Right kidney (tissue), 1 donor: ENCODE results near the gene NSD1.
"Not testable (repeated sequence)": the region's sequence is repeated elsewhere in the genome, so short reads cannot be mapped to it uniquely, and the experiment has no call there.

ENCODE experiments used
- DNase-seq: peaks from one replicate; pipeline ENCODE4 v3.0.0-alpha.2; 2016

NSD1 gene

GRCh38 chr5:177176175-177176711 lies 42.7 kb downstream of the NSD1 start:
- no peak for DNase-seq

GRCh38 chr5:177177847-177178437 lies 44.4 kb downstream of the NSD1 start:
- DNase-seq, result not testable (repeated sequence)

- DNase-seq, result no peak
Observed at GRCh38 chr5:177178733-177179304, 45.2 kb downstream of the NSD1 start.

DNA sequence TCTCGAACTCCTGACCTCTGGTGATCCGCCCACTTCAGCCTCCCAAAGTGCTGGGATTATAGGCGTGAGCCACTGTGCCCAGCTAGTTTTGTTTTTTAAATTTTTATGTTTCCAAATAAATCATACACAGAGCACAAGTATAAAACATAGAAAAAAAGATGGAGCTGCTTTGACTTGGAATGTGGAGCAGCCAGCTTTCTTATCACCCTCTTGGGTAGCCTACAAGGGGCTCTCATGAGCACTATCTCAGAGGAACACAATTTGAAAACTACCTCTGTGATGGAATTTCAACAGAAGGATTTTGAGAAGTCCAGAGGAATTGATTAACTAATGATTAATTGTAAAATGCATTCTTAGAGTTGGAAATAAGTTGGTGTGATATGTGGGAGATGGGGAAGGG lies 45.9 kb downstream of the NSD1 start:
- DNase-seq, result no peak

DNA sequence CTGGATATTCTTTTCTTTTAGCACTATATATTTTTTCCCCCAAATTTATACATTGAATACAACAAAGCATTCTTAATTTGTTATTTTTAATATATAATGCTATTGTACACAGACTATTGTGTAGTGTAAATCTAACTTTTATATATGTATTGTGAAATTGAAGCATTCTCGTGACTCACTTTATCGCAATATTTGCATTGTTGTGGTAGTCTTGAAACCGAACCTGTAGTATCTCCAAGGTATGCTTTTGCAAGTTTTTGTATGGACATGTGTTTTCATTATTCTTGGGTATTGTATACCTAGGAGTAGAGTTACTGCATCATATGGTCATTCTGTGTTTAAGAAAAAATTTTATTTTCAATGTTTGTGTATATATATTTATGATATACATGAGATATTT lies 49.6 kb downstream of the NSD1 start:
- DNase-seq, result no peak

DNA sequence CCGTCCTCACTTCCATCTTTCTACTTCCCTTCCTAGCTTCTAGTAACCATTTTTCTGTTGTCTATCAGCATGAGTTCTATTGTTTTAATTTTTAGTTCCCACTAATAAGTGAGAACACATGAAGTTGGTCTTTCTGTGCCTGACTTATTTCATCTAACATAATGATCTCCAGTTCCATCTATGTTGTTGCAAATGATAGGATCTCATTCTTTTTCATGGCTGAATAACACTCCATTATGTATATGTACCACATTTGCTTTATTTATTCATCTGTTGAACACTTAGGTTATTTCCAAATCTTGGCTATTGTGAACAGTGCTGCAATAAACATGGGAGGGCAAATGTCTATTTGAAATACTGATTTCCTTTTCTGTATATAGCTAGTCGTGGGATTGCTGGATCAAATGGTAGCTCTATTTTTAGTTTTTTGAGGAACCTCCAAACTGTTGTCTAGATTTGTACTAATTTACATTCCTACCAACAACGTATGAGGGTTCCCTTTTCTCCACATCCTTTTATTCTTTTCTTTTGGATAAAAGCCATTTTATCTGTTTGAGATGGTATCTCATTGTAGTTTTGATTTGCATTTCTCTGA lies 50.3 kb downstream of the NSD1 start:
- DNase-seq, result no peak

DNA sequence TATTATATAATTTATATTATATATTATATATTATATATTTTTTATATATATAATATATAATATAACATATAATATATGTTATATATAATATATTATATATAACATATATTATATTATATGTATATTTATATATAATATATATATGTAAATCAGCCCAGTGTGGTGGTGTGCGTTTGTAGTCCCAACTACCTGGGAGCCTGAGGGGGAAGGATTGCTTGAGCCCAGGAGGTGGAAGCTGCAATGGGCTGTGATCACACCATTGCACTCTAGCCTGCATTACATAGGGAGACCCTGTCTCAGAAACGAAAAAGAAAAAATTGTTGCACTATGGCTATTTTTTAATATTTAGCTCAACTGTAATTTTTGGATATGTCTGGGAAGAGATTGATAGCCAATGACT lies 52.4 kb downstream of the NSD1 start:
- no peak for DNase-seq

DNA sequence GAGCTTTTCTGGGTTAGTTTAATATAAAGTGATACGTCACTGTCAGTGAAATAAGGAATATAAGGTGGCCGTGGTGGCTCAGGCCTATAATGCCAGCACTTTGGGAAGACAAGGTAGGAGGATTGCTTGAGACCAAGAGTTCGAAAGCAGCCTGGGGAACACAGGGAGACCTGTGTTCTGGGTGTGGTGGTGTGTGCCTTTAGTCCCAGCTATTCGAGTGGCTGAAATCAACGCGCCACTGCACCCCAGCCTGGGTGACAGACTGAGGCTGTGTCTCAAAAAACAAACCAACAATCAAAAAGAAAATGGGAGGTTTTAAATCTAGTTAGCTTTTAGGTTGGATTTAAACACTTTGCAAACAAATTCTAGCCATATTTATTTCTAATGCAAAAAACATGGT lies 53.1 kb downstream of the NSD1 start:
- DNase-seq, result no peak

DNA sequence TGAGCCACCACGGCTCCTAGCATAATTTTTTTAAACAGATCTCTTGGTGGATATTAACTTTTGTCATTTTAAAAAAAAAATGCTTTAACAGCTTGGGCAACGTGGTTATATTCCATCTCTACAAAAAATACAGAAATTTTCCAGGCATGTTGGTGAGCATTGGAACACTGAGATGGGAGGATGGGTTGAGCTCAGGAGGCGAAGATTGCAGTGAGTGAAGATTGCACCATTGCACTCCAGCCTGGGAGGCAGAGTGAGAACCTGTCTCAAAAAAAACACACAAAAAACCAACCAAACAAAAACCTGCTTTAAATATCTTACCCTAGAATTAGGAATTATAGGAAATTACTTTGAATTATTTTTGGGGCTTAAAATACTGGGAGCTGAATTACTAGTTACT lies 55.2 kb downstream of the NSD1 start:
- no peak for DNase-seq

GRCh38 chr5:177189416-177189815 lies 55.8 kb downstream of the NSD1 start:
- no peak for DNase-seq

- no peak for DNase-seq
Observed at GRCh38 chr5:177189965-177190364, 56.4 kb downstream of the NSD1 start.

DNA sequence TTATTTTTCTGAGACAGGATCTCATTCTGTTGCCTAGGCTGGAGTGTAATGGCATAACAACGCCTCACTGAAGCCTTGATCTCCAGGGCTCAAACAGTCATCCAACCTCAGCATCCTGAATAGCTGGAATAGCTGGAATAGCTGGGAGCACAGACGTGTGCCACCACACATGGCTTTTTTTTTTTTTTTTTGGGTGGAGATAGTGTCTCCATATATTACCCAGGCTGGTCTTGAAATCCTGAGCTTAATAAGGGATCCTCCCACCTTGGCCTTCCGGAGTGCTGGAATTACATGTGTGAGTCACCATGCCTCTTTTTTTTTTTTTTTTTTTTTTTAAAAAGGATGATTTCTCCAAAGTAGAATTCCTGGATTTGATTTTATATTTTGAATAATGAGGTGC lies 60.7 kb downstream of the NSD1 start:
- DNase-seq, result no peak

- DNase-seq, result no peak
Observed at GRCh38 chr5:177195307-177195952, 61.9 kb downstream of the NSD1 start.

- DNase-seq, result no peak
Observed at GRCh38 chr5:177198738-177199137, 65.2 kb downstream of the NSD1 start.

DNA sequence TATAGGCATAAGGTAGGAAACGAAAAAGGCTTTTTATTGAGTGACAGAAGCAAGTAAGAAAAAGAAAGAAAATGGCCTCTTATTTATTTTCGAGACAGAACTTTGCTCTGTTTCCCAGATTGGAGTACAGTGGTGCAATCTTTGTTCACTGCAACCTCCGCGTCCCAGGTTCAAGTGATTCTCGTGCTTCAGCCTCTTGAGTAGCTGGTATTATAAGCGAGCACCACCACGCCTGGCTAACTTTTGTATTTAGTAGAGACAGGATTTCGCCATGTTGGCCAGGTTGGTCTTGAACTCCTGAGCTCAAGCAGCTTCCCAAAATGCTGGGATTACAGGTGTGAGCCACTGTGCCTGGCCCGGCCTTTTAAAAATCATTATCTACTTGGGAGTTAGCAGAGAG lies 70.7 kb downstream of the NSD1 start:
- DNase-seq, result no peak

DNA sequence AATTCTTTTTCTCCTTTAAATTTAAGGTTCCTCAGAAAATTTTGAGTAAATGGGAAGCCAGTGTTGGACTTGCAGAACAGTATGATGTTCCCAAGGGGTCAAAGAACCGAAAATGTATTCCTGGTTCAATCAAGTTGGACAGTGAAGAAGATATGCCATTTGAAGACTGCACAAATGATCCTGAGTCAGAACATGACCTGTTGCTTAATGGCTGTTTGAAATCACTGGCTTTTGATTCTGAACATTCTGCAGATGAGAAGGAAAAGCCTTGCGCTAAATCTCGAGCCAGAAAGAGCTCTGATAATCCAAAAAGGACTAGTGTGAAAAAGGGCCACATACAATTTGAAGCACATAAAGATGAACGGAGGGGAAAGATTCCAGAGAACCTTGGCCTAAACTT lies 76.0 kb downstream of the NSD1 start:
- no peak for DNase-seq

GRCh38 chr5:177212242-177212641 lies 78.7 kb downstream of the NSD1 start:
- no peak for DNase-seq

GRCh38 chr5:177220576-177220975 lies 87.0 kb downstream of the NSD1 start:
- no peak for DNase-seq

DNA sequence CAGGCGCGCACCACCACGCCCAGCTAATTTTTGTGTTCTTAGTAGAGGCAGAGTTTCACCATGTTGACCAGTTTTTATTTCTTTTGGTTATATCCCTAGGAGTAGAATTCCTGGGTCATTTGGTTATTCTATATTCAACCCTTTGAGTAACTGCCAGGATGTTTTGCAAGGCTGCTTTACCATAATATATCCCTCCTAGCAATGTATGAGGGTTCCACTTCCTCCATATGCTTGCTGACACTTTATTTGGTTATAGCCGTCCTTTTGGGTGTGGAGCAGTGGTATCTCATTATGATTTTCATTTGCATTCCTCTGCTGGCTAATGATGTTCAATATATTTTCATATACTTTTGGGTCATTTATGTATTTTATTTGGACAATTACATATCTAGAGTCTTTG lies 88.7 kb downstream of the NSD1 start:
- no peak for DNase-seq

GRCh38 chr5:177225798-177226197 lies 92.2 kb downstream of the NSD1 start:
- no peak for DNase-seq

- DNase-seq, result no peak
Observed at GRCh38 chr5:177226860-177227259, 93.3 kb downstream of the NSD1 start.

- no peak for DNase-seq
Observed at GRCh38 chr5:177228751-177229150, 95.2 kb downstream of the NSD1 start.

GRCh38 chr5:177230660-177231059 lies 97.1 kb downstream of the NSD1 start:
- no peak for DNase-seq
